ENCODE measurements around the gene FLAD1.
"Not testable (repeated sequence)": the region's sequence is repeated elsewhere in the genome, so short reads cannot be mapped to it uniquely, and the experiment has no call there.

The FLAD1 gene

DNA sequence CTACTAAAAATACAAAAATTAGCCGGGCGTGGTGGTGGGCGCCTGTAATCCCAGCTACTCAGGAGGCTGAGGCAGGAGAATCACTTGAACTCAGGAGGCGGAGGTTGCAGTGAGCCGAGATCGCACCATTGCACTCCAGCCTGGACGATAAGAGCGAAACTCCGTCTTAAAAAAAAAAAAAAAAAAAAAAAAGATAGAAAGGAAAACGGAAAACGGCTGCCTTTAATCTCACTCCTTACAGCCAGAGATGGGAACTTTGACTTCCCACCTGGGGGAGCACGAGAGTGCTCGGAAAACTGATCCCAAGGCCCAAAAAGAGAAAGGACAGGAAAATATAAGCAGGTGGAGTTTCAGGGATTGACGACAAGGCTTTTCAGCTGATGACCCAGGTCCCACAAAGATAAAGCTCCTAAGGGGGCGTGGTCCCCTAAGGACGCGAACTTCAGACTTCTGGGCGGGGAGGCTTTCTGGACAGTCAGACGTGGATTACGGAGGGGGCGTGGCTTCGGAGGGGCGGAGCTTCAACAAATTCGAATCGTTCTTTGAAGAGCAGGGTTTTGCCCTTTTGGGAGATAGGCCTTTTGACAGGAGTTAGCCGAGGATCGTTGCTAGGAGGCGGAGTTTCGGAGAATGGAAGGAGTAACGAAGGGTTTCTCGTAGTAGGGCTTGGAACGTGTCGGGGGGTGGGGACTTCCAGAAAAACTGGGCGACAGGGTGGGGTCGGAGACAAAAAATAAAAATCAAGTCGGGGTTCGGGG is 9.6 kb upstream of the FLAD1 start:
- TF ChIP-seq, protein P1, sequence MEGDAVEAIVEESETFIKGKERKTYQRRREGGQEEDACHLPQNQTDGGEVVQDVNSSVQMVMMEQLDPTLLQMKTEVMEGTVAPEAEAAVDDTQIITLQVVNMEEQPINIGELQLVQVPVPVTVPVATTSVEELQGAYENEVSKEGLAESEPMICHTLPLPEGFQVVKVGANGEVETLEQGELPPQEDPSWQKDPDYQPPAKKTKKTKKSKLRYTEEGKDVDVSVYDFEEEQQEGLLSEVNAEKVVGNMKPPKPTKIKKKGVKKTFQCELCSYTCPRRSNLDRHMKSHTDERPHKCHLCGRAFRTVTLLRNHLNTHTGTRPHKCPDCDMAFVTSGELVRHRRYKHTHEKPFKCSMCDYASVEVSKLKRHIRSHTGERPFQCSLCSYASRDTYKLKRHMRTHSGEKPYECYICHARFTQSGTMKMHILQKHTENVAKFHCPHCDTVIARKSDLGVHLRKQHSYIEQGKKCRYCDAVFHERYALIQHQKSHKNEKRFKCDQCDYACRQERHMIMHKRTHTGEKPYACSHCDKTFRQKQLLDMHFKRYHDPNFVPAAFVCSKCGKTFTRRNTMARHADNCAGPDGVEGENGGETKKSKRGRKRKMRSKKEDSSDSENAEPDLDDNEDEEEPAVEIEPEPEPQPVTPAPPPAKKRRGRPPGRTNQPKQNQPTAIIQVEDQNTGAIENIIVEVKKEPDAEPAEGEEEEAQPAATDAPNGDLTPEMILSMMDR (IDR thresholded peaks at IDR 0.05; ENCODE audit: unreplicated experiment in 3 of 3): peak in 1 of 3 experiments; percentile 15
- peaks cover 3% of the 10 kb centered on the region for H3K36me3 Mint-ChIP-seq (ENCODE audit: low read depth)
- peak overlapping the region in 1 of 3 experiments; percentile 96 for H3K27ac Mint-ChIP-seq
- H3K9me3 Mint-ChIP-seq: no peaks in the 10 kb centered on the region
- H3K4me1 Mint-ChIP-seq: peaks cover 32% of the 10 kb centered on the region
- H3K27me3 Mint-ChIP-seq (ENCODE audit: low read depth): no peaks in the 10 kb centered on the region
- H3K4me3 Mint-ChIP-seq: no peak overlapping the region

DNA sequence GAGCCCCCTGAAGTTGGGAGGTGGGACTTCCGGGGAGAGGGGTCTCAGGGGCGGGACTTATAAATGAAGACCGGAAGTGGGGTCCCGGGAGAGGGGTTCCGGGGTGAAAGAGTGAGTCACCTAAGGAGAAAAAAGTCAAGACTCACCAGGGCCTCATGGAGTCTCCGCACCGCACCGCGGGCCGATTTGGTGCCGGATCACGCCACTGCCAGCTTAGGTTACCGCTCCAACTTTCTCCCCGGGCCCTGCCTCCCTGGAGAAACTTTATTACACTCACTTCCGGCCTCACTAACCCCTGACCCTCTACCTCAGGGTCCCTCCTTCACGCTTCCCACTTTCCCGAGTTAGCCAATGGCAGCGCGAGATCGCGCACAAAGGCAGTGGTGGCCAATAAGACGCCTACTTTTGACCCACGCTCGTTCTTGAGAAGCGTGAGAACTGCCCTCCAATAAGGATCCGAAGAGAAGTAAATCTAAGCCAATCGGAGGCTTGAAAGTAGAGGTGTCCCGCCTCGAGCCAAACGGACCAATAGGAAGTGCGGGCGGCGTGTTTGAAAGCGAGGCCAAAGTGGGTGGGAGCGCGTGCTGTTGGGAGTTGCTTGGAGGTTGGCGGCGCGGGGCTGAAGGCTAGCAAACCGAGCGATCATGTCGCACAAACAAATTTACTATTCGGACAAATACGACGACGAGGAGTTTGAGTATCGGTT is 8.9 kb upstream of the FLAD1 start, which contains the start of gene CKS1B:
TSS of gene CKS1B (plus strand) at position 580 of the 706 bp plus-strand sequence. CDS start at position 645, 65 bp downstream.
- H3K27me3 Mint-ChIP-seq (ENCODE audit: low read depth): no peaks in the 10 kb centered on the region
- TF ChIP-seq, protein P1 (IDR thresholded peaks at IDR 0.05; ENCODE audit: unreplicated experiment in 3 of 3): no peak
- no peak within 1 kb of the TSS for H3K27ac Mint-ChIP-seq
- peaks cover 27% of the 10 kb centered on the region for H3K4me1 Mint-ChIP-seq
- no peak within 1 kb of the TSS for H3K4me3 Mint-ChIP-seq
- no peaks in the 10 kb centered on the region for H3K9me3 Mint-ChIP-seq
- peaks cover 6% of the 10 kb centered on the region for H3K36me3 Mint-ChIP-seq (ENCODE audit: low read depth)

DNA sequence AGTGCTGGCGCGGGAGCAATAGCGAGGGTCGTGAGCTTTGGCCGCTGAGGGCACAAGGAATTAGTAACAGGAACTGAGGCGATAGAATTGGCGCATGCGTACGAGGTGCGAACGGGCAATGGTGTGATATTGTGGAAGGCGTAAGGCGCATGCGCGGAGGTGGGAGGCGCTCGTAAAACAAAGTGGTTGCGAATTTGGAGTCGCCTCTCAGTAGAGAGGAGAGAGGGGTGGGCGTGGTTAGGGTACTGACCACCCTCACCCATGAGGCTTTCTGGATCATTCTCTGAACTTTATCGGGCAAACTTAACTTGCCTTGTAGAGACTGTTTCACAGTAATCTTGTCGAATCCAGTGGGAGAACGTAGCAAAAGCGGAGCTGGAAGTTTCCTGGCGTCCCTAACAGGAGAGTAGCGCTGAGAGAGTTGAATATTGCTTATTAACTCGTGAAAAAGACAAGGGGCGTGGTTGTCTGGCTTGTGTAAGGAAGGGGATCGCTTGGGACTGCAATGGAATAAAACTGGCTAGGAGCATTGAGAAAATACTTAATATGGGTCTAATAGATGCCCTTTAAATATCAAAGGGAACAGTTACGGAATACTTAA is 8.2 kb upstream of the FLAD1 start:
- peaks cover 10% of the 10 kb centered on the region for H3K36me3 Mint-ChIP-seq (ENCODE audit: low read depth)
- no peak overlapping the region for H3K4me3 Mint-ChIP-seq
- no peaks in the 10 kb centered on the region for H3K27me3 Mint-ChIP-seq (ENCODE audit: low read depth)
- H3K4me1 Mint-ChIP-seq: peaks cover 22% of the 10 kb centered on the region
- TF ChIP-seq, protein P1 (IDR thresholded peaks at IDR 0.05; ENCODE audit: unreplicated experiment in 3 of 3): no peak
- H3K27ac Mint-ChIP-seq: no peak overlapping the region
- no peaks in the 10 kb centered on the region for H3K9me3 Mint-ChIP-seq

DNA sequence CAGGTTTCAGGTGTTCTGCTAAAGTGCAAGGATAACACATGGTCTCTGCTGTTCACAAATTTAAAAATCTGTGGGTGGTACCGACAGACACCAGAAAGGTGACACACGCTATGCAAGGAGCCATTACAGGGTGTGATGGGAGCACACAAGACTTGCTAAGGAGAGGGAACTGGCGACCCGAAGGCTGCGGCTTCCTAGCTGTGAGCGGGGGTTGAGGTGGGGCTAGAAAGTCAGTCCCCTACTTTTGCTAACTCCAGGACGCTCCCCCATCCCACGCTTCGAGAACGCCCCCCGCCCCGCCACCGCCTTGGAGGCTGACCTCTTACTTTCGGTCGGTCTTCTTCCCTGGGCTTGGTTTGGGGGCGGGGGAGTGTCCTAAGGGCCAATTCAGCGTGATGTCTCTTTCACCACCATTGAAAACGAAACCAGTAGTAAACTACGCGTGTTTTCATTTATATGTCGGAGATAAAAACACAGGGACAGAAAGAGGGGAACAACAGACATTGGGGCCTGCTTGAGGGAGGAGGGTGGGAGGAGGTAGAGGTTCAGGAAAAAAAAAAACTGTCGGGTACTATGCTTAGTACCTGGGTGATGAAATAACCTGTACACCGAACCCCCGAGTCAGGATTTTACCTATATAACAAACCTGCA is 7.6 kb upstream of the FLAD1 start:
- no peak overlapping the region for H3K4me3 Mint-ChIP-seq
- no peak overlapping the region for H3K27ac Mint-ChIP-seq
- H3K4me1 Mint-ChIP-seq: peaks cover 22% of the 10 kb centered on the region
- TF ChIP-seq, protein P1 (IDR thresholded peaks at IDR 0.05; ENCODE audit: unreplicated experiment in 3 of 3): no peak
- H3K36me3 Mint-ChIP-seq (ENCODE audit: low read depth): peaks cover 11% of the 10 kb centered on the region
- no peaks in the 10 kb centered on the region for H3K27me3 Mint-ChIP-seq (ENCODE audit: low read depth)
- no peaks in the 10 kb centered on the region for H3K9me3 Mint-ChIP-seq

DNA sequence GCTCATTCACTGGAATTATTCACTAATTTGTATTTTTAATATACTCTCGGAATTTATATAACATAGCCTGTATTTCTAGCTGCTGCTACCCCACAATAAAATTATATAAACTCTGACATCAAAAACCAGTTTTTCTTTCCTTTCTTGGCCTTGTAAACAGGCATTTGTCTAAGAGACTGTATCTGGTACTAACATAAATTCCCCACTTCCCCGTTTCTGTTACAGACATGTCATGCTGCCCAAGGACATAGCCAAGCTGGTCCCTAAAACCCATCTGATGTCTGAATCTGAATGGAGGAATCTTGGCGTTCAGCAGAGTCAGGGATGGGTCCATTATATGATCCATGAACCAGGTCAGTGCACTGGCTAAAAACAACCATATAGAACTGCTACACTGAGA is 5.4 kb upstream of the FLAD1 start:
- peak overlapping the region in 2 of 3 experiments; percentile 49 to 59 for H3K27ac Mint-ChIP-seq
- H3K9me3 Mint-ChIP-seq; H3K27me3 Mint-ChIP-seq (ENCODE audit: low read depth); H3K4me1 Mint-ChIP-seq: not testable (repeated sequence)
- peaks cover 15% of the 10 kb centered on the region for H3K36me3 Mint-ChIP-seq (ENCODE audit: low read depth)
- peak overlapping the region; percentile 43 to 56 (median 54) for H3K4me3 Mint-ChIP-seq

DNA sequence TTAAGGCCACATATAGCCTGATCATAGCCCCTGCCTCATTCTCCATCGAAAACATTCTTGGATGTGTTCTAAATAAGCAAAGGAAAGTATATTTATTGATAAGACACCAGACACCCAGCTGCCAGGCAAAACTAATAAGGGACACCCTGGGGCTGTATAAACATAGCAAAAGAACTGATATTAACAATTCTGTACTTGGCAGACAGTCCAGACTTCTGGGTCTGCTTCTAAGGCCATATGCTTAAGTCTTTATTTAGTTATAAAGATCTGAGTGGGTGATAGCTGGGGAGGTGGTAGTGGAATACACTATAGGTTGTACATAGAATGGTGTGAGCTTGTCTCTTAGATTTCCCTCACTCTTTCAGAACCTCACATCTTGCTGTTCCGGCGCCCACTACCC is 4.8 kb upstream of the FLAD1 start:
- Mint-ChIP-seq H3K9me3 (no peaks in the 10 kb centered on the region), H3K27ac (no peak overlapping the region), H3K4me3 (no peak overlapping the region), H3K27me3 (ENCODE audit: low read depth) (no peaks in the 10 kb centered on the region), H3K4me1 (no peaks in the 10 kb centered on the region), H3K36me3 (ENCODE audit: low read depth) (peaks cover 15% of the 10 kb centered on the region)
- TF ChIP-seq, protein P1 (IDR thresholded peaks at IDR 0.05; ENCODE audit: unreplicated experiment in 3 of 3): no peak

All from nephron (organoid).